HG03103 (cell line): ENCODE results near the gene AKNAD1.

ENCODE experiments used
- ATAC-seq: cut with Tn5 transposase; IDR thresholded peaks from one replicate; pipeline ENCODE4 v1.9.1; 2021; ENCODE audit warnings: low read depth; ENCODE audit not compliant: unreplicated experiment

Gene AKNAD1

GRCh38 chr1:108863984-108864383, 7.1 kb upstream of the AKNAD1 start:
- no peak for ATAC-seq

GRCh38 chr1:108862698-108863477, 6.0 kb upstream of the AKNAD1 start:
- ATAC-seq, result no peak

- ATAC-seq, result no peak
Measured at GRCh38 chr1:108862017-108862610, 5.2 kb upstream of the AKNAD1 start.

- no peak for ATAC-seq
Measured at GRCh38 chr1:108861566-108861965, 4.7 kb upstream of the AKNAD1 start.

GRCh38 chr1:108860190-108860907, 3.5 kb upstream of the AKNAD1 start:
- ATAC-seq, result no peak

- ATAC-seq, result no peak
Measured at GRCh38 chr1:108858230-108858950, 1.5 kb upstream of the AKNAD1 start.

- no peak for ATAC-seq
Measured at GRCh38 chr1:108854221-108855019, 2.5 kb downstream of the AKNAD1 start.

GRCh38 chr1:108852221-108852975, 4.5 kb downstream of the AKNAD1 start:
- ATAC-seq, result no peak

- no peak for ATAC-seq
Measured at GRCh38 chr1:108851567-108851966, 5.3 kb downstream of the AKNAD1 start.

GRCh38 chr1:108850929-108851328, 6.0 kb downstream of the AKNAD1 start:
- ATAC-seq, result no peak

GRCh38 chr1:108848806-108849205, 8.1 kb downstream of the AKNAD1 start:
- no peak for ATAC-seq

GRCh38 chr1:108847494-108847893, 9.4 kb downstream of the AKNAD1 start:
- no peak for ATAC-seq

- no peak for ATAC-seq
Measured at GRCh38 chr1:108845991-108846390, 10.9 kb downstream of the AKNAD1 start.

- no peak for ATAC-seq
Measured at GRCh38 chr1:108845446-108845845, 11.4 kb downstream of the AKNAD1 start.

GRCh38 chr1:108843390-108844137, 13.3 kb downstream of the AKNAD1 start:
- ATAC-seq, result no peak

- ATAC-seq, result no peak
Measured at GRCh38 chr1:108842525-108843181, 14.2 kb downstream of the AKNAD1 start.

GRCh38 chr1:108841703-108842102, 15.2 kb downstream of the AKNAD1 start:
- no peak for ATAC-seq

GRCh38 chr1:108832929-108833328, 24.0 kb downstream of the AKNAD1 start:
- ATAC-seq, result no peak
